Aorta (tissue), 5 donors: Measurements from ENCODE around the gene HIF3A. TPM values are rescaled to one million over a fixed set of nuclear protein-coding genes. Genes with fewer than 3 reads are reported as not detected.
"Not testable (repeated sequence)": the region's sequence is repeated elsewhere in the genome, so short reads cannot be mapped to it uniquely, and the experiment has no call there.

ENCODE experiments used
- ATAC-seq: fragments of 200-7000 bp; cut with Tn5 transposase; one replicate; pipeline ENCODE4 v1.9.1; 2022; ENCODE audit warnings: moderate library complexity; ENCODE audit not compliant: low FRiP score
- DNase-seq, 2 donors: peaks; one replicate each; pipeline ENCODE4 v3.0.0-alpha.2; 2020
- H3K27ac ChIP-seq, 2 donors: one replicate each; pipeline ENCODE4 v1.5.1; 2013; ENCODE audit warnings: low read length in 2 of 2, mild to moderate bottlenecking in 2 of 2, moderate library complexity in 2 of 2, control low read depth in 1 of 2, inconsistent platforms in 1 of 2, low read depth in 1 of 2
- H3K27me3 ChIP-seq, 2 donors: one replicate each; pipeline ENCODE4 v1.6.1; 2013; ENCODE audit warnings: control low read depth in 1 of 2, low read length in 1 of 2, mild to moderate bottlenecking in 1 of 2, moderate library complexity in 1 of 2; ENCODE audit not compliant: insufficient read depth in 2 of 2, control insufficient read depth in 1 of 2
- H3K36me3 ChIP-seq, 2 donors: one replicate each; pipeline ENCODE4 v1.6.1; 2013; ENCODE audit warnings: control low read depth in 1 of 2, low read length in 1 of 2, mild to moderate bottlenecking in 1 of 2; ENCODE audit not compliant: insufficient read depth in 2 of 2, control insufficient read depth in 1 of 2
- H3K4me1 ChIP-seq, 2 donors: one replicate each; pipeline ENCODE4 v1.6.1; 2013; ENCODE audit warnings: low read length in 2 of 2, control low read depth in 1 of 2, mild to moderate bottlenecking in 1 of 2, moderate library complexity in 1 of 2; ENCODE audit not compliant: insufficient read depth in 2 of 2, control insufficient read depth in 1 of 2
- H3K4me3 ChIP-seq, 2 donors: one replicate each; pipeline ENCODE4 v1.5.1; 2013; ENCODE audit warnings: low read length in 2 of 2, control low read depth in 1 of 2, mild to moderate bottlenecking in 1 of 2
- H3K9me3 ChIP-seq: one replicate; pipeline ENCODE4 v1.6.1; 2013; ENCODE audit warnings: mild to moderate bottlenecking, low read length; ENCODE audit not compliant: control insufficient read depth
- WGBS, 2 donors: extraction: QIAGEN DNeasy Blood & Tissue Kit; methylation state at CpG; one replicate each; pipeline ENCODE4 v1.1.7; 2013; 5-methylcytosine and 5-hydroxymethylcytosine counted together
- intact Hi-C, 2 donors: fragments of 100-400 bp; cut with DNase I; formaldehyde crosslinking; loops; one replicate each; pipeline versions ENCODE4 v1.14.2 to v1.15.0; 2022
- long read RNA-seq, 2 donors: library from polyadenylated mRNA; unstranded; transcript quantifications; one replicate each; pipeline ENCODE4 v2.0.0, GENCODE V29; 2020 to 2021
- polyA plus RNA-seq, 2 donors: library from polyadenylated mRNA; stranded (reverse); fragments of 200-250 nt; gene quantifications; one replicate each; pipeline ENCODE4 v1.2.3, GENCODE V29; 2013
- total RNA-seq, 2 donors: library from RNA; stranded (reverse); fragmentation: NEBNext Ultra II Directional; extraction: Animal tissue kit (Norgen Biotek cat#: 25700); gene quantifications; one replicate each; pipeline ENCODE4 v1.2.1, GENCODE V29; 2021
- donor health status: healthy with polysubstance abuse.
- donor health status: Bipolar disorder and iron deficiency.
- donor health status: DM: no; HTN: no; CAD: no.
- donor health status: DM: no; HTN: no; CAD: no.
- donor health status: DM: yes; HTN: yes; CAD: no.

Gene HIF3A
- total RNA-seq (10 to 100 TPM; 37.5 to 55.4 TPM), polyA plus RNA-seq (10 to 100 TPM in 1 of 2 donors, 1 to 10 TPM in 1; 7.0 to 78.4 TPM)
- long read RNA-seq, donor 1, partial matches to known transcripts: 6 of 35 reads
- long read RNA-seq, donor 1, other reads (novel, unspliced or antisense): 28 of 35 reads
- long read RNA-seq, donor 2, partial matches to known transcripts: 2 of 4 reads
- long read RNA-seq, donor 2, other reads (novel, unspliced or antisense): 2 of 4 reads

DNA sequence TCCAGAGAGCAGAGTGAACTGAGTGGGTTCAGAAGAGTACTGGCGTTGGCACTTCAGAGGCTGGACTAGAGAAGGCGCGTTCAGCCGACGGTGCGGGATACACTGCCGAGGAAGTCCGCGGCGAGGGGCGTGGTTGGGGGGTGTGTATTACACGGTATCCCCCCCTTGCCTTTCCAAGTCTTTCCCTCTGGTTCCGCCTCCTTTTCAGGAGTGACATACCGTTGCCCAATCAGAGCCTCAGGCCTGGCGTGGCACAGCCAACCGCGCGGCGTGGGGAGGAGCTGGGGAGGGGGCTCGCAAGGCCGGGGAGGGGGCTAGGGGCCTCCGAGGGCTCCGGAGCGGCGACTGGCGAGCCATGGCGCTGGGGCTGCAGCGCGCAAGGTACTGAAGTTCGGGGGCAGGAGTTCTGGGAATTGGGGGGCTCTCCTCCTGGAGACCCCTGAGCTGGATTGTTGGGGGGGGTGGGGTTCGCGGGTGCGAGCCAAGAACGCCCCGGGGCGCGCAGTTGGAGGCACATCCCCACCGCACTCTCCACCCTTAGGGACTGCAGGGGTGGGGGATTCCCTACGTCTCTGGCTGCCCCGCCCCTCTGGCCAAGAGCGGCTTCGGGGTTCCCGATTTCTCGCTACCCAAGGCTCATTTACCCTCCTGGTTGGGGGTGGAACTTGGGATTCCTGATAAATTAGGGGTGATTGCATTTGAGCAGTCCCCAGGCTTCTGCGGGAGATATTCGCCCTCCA is at the start of gene HIF3A:
TSS of gene HIF3A (plus strand) at position 321 of the 740 bp plus-strand sequence. CDS start at position 356, 35 bp downstream.
- 2 to 5% methylated on average over 43 to 46 of the region's 46 CpGs for WGBS, 2 donors
- intact Hi-C loops: no loop called here
- Histone ChIP-seq H3K4me3 (no peak within 1 kb of the TSS), H3K9me3 (no peaks in the 10 kb centered on the region), H3K27ac (no peak within 1 kb of the TSS), H3K4me1 (no peaks in the 10 kb centered on the region), H3K36me3 (no peaks in the 10 kb centered on the region), H3K27me3 (no peaks in the 10 kb centered on the region)
- ATAC-seq (no peak), DNase-seq (peak; percentile 50 to 84)

DNA sequence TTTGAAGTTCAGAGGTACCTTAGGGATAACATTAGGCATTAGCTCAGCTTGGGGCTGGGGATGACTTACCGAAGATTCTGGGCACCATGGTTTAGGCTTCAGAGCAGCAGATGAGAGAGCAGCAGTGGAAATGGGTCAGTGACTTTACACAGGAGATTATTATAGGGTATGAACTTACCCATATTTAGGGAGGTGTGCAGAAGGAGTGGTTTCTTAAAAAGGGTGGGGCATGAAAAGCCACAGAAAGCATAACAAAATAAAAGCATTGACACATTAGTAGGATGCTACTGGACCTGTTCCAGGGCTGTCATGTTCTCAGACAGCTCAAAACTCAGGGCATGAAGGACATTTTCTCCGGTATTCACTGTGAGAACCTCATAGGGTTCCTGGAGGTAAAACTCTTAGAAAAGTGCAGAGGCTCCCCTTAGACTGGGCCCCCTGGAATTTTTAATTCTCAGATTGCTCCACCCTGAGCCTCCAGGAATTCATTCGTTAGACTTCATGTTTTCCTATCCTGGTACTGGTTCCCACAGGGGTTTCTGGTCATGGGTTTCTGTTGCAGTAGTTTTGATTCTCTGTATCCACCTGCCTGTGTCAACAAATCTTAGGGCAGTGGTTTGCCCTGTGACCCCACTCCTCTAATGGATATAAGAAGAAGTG is 46.6 kb upstream of the HIF3A start:
- WGBS, 2 donors: 34 to 46% methylated on average over 3 of the region's 3 CpGs
- H3K27ac ChIP-seq: no peak overlapping the region
- no peak for ATAC-seq

DNA sequence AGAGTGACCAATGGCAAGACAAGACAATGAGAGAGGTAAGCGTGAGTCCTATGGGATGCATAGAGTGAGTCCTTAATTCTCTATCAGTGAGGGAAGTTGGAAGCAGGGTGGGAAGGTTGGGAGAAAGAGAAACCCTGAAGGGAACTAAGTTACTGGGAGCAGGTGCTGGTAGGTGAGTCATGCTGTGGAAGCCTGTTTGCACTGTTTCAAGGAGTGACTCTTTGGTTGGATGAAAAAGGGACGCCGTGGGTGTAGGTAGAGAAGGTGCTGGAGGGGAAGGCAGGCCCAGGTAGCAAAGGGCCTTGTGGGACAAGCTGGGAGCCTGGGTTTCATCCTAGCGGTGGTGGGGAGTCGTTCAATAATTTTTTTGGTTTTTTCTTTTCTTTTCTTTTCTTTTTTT is 45.4 kb upstream of the HIF3A start:
- ATAC-seq (no peak), DNase-seq (no peak)
- no peak overlapping the region for H3K27ac ChIP-seq
- intact Hi-C loops: no loop called here
- H3K4me1 ChIP-seq: no peaks in the 10 kb centered on the region
- peaks cover 0 to 2% of the 10 kb centered on the region in 2 donors for H3K27me3 ChIP-seq
- WGBS, 2 donors: 73 to 79% methylated on average over 5 of the region's 5 CpGs
- H3K4me3 ChIP-seq: no peak overlapping the region
- no peaks in the 10 kb centered on the region for H3K36me3 ChIP-seq
- no peaks in the 10 kb centered on the region for H3K9me3 ChIP-seq

More for the DNA sequence above, 46.6 kb upstream of the HIF3A start:
- no peaks in the 10 kb centered on the region for H3K36me3 ChIP-seq
- H3K4me1 ChIP-seq: no peaks in the 10 kb centered on the region
- no peak for DNase-seq
- peaks cover 0 to 2% of the 10 kb centered on the region in 2 donors for H3K27me3 ChIP-seq
- H3K4me3 ChIP-seq: no peak overlapping the region
- intact Hi-C loops: no loop called here
- no peaks in the 10 kb centered on the region for H3K9me3 ChIP-seq

DNA sequence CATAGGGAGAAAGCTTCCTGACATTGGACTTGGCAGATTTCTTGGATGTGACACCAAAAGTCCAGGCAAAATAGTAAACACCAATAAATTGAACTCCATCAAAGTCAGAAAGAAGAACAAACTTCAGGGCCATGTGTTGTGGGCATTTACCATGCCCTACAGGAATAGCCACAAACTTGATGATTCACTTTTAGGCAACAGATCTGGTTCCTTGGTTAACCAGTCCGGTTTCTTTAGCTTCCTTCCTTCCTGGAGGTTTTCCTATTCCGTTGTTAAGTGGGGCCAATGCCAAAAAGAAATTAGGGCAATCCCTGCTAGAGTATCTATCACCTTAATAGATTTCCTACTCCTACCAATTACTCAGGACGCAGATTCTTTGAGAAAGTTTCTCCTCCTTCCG is 42.1 kb upstream of the HIF3A start:
- intact Hi-C loops: no loop called here
- Histone ChIP-seq H3K4me3 (no peak overlapping the region), H3K27me3 (peaks cover 0 to 2% of the 10 kb centered on the region in 2 donors), H3K27ac (no peak overlapping the region), H3K9me3 (no peaks in the 10 kb centered on the region), H3K36me3 (no peaks in the 10 kb centered on the region), H3K4me1 (no peaks in the 10 kb centered on the region)
- WGBS, 2 donors: 77 to 80% methylated on average over 4 of the region's 4 CpGs
- ATAC-seq: no peak
- no peak for DNase-seq

DNA sequence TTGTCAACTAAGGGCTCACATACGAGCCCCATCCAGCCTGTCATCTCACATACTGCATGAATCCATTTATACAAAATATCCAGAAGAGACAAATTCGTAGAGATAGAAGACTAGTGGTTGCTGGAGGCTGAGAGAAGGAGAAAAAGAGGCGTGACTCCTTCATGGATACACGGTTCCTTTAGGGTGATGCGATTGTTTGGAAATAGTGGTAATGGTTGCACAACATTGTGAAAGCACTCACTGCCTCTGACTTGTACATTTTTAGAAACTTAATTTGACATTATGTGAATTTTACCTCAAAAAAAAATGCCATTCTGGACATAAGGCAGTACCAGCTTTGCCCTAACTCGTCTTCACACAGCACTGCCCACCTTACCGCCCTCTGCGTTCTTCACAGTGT is 40.0 kb upstream of the HIF3A start:
- intact Hi-C loops: no loop called here
- 68 to 70% methylated on average over 8 of the region's 8 CpGs for WGBS, 2 donors
- H3K27ac ChIP-seq: no peak overlapping the region
- H3K27me3 ChIP-seq: peaks cover 0 to 2% of the 10 kb centered on the region in 2 donors
- ATAC-seq: no peak
- no peaks in the 10 kb centered on the region for H3K9me3 ChIP-seq
- no peak for DNase-seq
- no peak overlapping the region for H3K4me3 ChIP-seq
- H3K4me1 ChIP-seq: no peaks in the 10 kb centered on the region
- H3K36me3 ChIP-seq: no peaks in the 10 kb centered on the region

- DNase-seq, H3K4me1 ChIP-seq, H3K9me3 ChIP-seq, H3K27me3 ChIP-seq, H3K4me3 ChIP-seq, ATAC-seq, H3K27ac ChIP-seq, H3K36me3 ChIP-seq, intact Hi-C loops: not testable (repeated sequence)
- 70 to 72% methylated on average over 7 of the region's 7 CpGs for whole genome bisulfite sequencing, 2 donors
Measured at GRCh38 chr19:46261501-46261900, 35.3 kb upstream of the HIF3A start.

DNA sequence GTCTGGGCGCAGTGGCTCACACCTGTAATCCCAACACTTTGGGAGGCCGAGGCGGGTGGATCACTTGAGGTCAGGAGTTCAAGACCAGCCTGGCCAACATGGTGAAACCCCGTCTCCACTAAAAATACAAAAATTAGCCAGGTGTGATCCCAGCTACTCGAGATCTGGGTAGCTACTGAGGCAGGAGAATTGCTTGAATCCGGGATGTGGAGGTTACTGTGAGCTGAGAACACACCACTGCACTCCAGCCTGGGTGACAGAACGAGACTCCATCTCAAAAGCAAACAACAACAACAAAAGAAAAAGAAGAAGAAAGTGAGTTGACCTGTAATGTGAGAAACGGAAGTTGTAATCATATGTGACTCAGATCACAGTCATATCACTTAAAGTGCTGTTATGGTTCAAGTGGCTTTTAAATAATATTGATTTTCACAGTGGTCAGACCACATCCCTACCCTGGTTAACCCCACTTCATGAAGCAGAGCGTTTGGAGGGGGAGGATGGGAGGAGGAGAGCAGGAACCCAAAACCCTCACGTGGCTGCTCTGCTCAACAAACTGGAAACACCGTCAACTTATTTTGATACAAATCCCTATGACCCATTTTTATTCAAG is 34.1 kb upstream of the HIF3A start:
- H3K27me3 ChIP-seq, H3K4me1 ChIP-seq, intact Hi-C loops, H3K9me3 ChIP-seq, H3K27ac ChIP-seq, H3K4me3 ChIP-seq, ATAC-seq, H3K36me3 ChIP-seq, DNase-seq: not testable (repeated sequence)
- 50 to 53% methylated on average over 11 of the region's 11 CpGs for WGBS, 2 donors

DNA sequence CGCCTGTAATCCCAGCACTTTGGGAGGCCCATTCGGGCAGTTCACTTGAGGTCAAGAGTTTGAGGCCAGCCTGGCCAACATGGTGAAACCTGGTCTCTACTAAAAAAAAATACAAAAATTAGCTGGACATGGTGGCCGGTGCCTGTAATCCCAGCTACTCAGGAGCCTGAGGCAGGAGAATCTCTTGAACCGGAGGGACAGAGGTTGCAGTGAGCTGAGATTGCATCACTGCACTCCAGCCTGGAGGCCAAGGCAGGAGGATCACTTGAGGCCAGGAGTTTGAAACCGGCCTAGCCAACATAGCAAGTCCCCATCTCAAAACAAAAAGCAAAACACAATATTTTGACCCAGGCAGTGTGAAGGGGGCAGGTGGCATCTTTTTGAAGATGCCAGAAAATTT is 32.0 kb upstream of the HIF3A start:
- 79 to 81% methylated on average over 5 of the region's 5 CpGs for WGBS, 2 donors
- not testable (repeated sequence) for H3K27ac ChIP-seq, H3K4me1 ChIP-seq, H3K9me3 ChIP-seq, ATAC-seq, H3K27me3 ChIP-seq, H3K4me3 ChIP-seq, DNase-seq, H3K36me3 ChIP-seq
- intact Hi-C loops: loop anchor here (1.0 to 5.0 kb wide), 4 partner anchors 182 to 236 kb away; no protein-coding TSS in a partner anchor
